A549 (cell line): ENCODE measurements around the gene SLX9. TPM values are rescaled to one million over a fixed set of nuclear protein-coding genes. Genes with fewer than 3 reads are reported as not detected.

Source experiments
- ATAC-seq, 2 experiments: fragments of 200-7000 bp in 1 of 2; fragments of >200 bp in 1 of 2; cut with Nextera tagmentation in 1 of 2; cut with Tn5 transposase in 1 of 2; 3 replicates each; pipeline versions ENCODE4 v1.8.0 to v1.9.1; 2018 to 2020; ENCODE audit warnings: mild to moderate bottlenecking in 1 of 2, moderate library complexity in 1 of 2
- CTCF ChIA-PET: fragments of 300-600 bp; sonication (Branson Sonifier 250); formaldehyde crosslinking; extraction: SDS; loops from one replicate; lab custom pipeline; 2021; ENCODE audit warnings: antibody characterized with exemption, inconsistent platforms; lab: Yijun Ruan, JAX
- POLR2A ChIA-PET: fragments of 350-600 bp; formaldehyde crosslinking; extraction: SDS; loops from one replicate; lab custom pipeline; 2021; ENCODE audit warnings: antibody characterized with exemption, inconsistent platforms; lab: Yijun Ruan, JAX
- DNase-seq, 2 experiments: peaks; one replicate each; pipeline versions ENCODE4 v3.0.0 to v3.0.0-alpha.2; 2011 to 2016; ENCODE audit warnings: low read depth in 1 of 2, low spot score in 1 of 2
- FAIRE-seq: peaks from 2 replicates; lab custom pipeline; 2011; peaks lifted over from hg19 to GRCh38; lab: Jason Lieb, UNC
- H3K27ac ChIP-seq, 2 experiments: fragments of >200 bp; sonication (Bioruptor Twin); formaldehyde crosslinking; 3 replicates each; pipeline ENCODE4 v1.5.1; 2016 to 2017
- H3K4me1 ChIP-seq: fragments of >200 bp; sonication (Bioruptor Twin); formaldehyde crosslinking; 3 replicates; pipeline ENCODE4 v1.6.1; 2016
- H3K4me2 ChIP-seq: fragments of >200 bp; sonication (Bioruptor Twin); formaldehyde crosslinking; 3 replicates; pipeline ENCODE4 v1.6.1; 2016
- H3K4me3 ChIP-seq: fragments of >200 bp; sonication (Bioruptor Twin); formaldehyde crosslinking; 3 replicates; pipeline ENCODE4 v1.5.1; 2016
- H3K9me3 ChIP-seq: fragments of >200 bp; sonication (Bioruptor Twin); formaldehyde crosslinking; 3 replicates; pipeline ENCODE4 v1.6.1; 2016
- CBX8 ChIP-seq: fragments of 200-600 bp; sonication (generic); IDR thresholded peaks from 2 replicates; pipeline ENCODE4 v1.6.1; 2016
- FOSB ChIP-seq: fragments of 250-450 bp; sonication (Bioruptor Pico); IDR thresholded peaks from 2 replicates; pipeline ENCODE4 v1.5.0; 2020; ENCODE audit warnings: mild to moderate bottlenecking, moderate library complexity
- GATA3 ChIP-seq: IDR thresholded peaks from 2 replicates; pipeline ENCODE4 v1.6.1; 2012; ENCODE audit warnings: borderline replicate concordance
- HEYL ChIP-seq: fragments of 250-450 bp; sonication (Bioruptor Pico); IDR thresholded peaks from 2 replicates; pipeline ENCODE4 v1.8.0; 2021; ENCODE audit warnings: mild to moderate bottlenecking, moderate library complexity
- HOXB13 ChIP-seq: fragments of 250-450 bp; sonication (Bioruptor Pico); IDR thresholded peaks from 2 replicates; pipeline ENCODE4 v1.5.0; 2020; ENCODE audit warnings: low read depth, mild to moderate bottlenecking, moderate library complexity
- HOXB5 ChIP-seq: fragments of 250-450 bp; sonication (Bioruptor Pico); IDR thresholded peaks from 2 replicates; pipeline ENCODE4 v1.5.0; 2020; ENCODE audit warnings: mild to moderate bottlenecking, moderate library complexity
- JUNB ChIP-seq: fragments of >200 bp; sonication (Bioruptor Twin); formaldehyde crosslinking; IDR thresholded peaks from 2 replicates; pipeline ENCODE4 v1.6.1; 2016
- MAFK ChIP-seq: fragments of 450-650 bp; IDR thresholded peaks from 2 replicates; pipeline ENCODE4 v1.6.1; 2014; ENCODE audit not compliant: partially characterized antibody
- MAZ ChIP-seq: fragments of 150-350 bp; IDR thresholded peaks from 2 replicates; pipeline ENCODE4 v1.6.1; 2014; ENCODE audit warnings: antibody characterized with exemption, low read depth, low read length, borderline replicate concordance
- MYC ChIP-seq: IDR thresholded peaks from 2 replicates; pipeline ENCODE4 v1.6.1; 2012; ENCODE audit warnings: mild to moderate bottlenecking, inconsistent platforms, low read length, improper control_type of control experiment, borderline replicate concordance
- NPAS2 ChIP-seq: fragments of 250-450 bp; sonication (Bioruptor Pico); IDR thresholded peaks from 2 replicates; pipeline ENCODE4 v1.8.0; 2022; ENCODE audit warnings: mild to moderate bottlenecking, moderate library complexity, borderline replicate concordance
- NR3C1 ChIP-seq: fragments of >200 bp; sonication (Bioruptor Twin); formaldehyde crosslinking; IDR thresholded peaks from 3 replicates; pipeline ENCODE4 v1.6.1; 2017
- POLR2AphosphoS2 ChIP-seq: conservative IDR thresholded peaks from 2 replicates; pipeline ENCODE4 v1.6.1; 2012; ENCODE audit warnings: low read length, improper control_type of control experiment, inconsistent platforms
- RAD21 ChIP-seq, 2 experiments: fragments of >200 bp in 1 of 2; sonication (Bioruptor Twin) in 1 of 2; formaldehyde crosslinking in 1 of 2; IDR thresholded peaks in 1 of 2; conservative IDR thresholded peaks in 1 of 2; 2 replicates in 1 of 2; 3 replicates in 1 of 2; pipeline ENCODE4 v1.6.1; 2012 to 2018; ENCODE audit warnings: inconsistent platforms in 1 of 2
- RCOR1 ChIP-seq: fragments of 150-350 bp; IDR thresholded peaks from 2 replicates; pipeline ENCODE4 v1.6.1; 2014; ENCODE audit warnings: antibody characterized with exemption, low read length, low read depth
- RFX5 ChIP-seq: fragments of 450-650 bp; IDR thresholded peaks from 2 replicates; pipeline ENCODE4 v1.7.1; 2014; ENCODE audit warnings: antibody characterized with exemption, mild to moderate bottlenecking, moderate library complexity
- SMC3 ChIP-seq: fragments of >200 bp; sonication (Bioruptor Twin); formaldehyde crosslinking; IDR thresholded peaks from 3 replicates; pipeline ENCODE4 v1.6.1; 2018; ENCODE audit warnings: inconsistent platforms
- SREBF2 ChIP-seq: fragments of 450-650 bp; IDR thresholded peaks from 2 replicates; pipeline ENCODE4 v1.6.1; 2014; ENCODE audit warnings: mild to moderate bottlenecking, moderate library complexity
- WGBS: methylation state at CpG from one replicate; pipeline ENCODE4 v1.1.6; 2017; ENCODE audit errors: missing lambda C conversion rate; 5-methylcytosine and 5-hydroxymethylcytosine counted together
- polyA plus RNA-seq, 4 experiments: library from polyadenylated mRNA; depleted of rRNA in 3 of 4; stranded (reverse); fragments of >200 nt; fragmentation: RNase III in 1 of 4; extraction: RNeasy Plus Mini Kit Qiagen cat#74134 plus additional on column Dnase treatment in 1 of 4; gene quantifications; 2 replicates in 3 of 4; 3 replicates in 1 of 4; pipeline ENCODE4 v1.2.3, GENCODE V29; 2011 to 2017
- TF ChIP-seq, protein P1 (sequence below): IDR thresholded peaks from 2 replicates; pipeline ENCODE4 v1.6.1; 2012
- TF ChIP-seq, protein P2 (sequence below): fragments of >200 bp; sonication (Bioruptor Twin); formaldehyde crosslinking; IDR thresholded peaks from 3 replicates; pipeline ENCODE4 v1.6.1; 2016
- TF ChIP-seq, protein P3 (sequence below): fragments of 250-450 bp; sonication (Bioruptor Pico); IDR thresholded peaks from 2 replicates; pipeline ENCODE4 v1.5.0; 2020; ENCODE audit warnings: low read depth, mild to moderate bottlenecking, moderate library complexity
- TF ChIP-seq, protein P4 (sequence below): IDR thresholded peaks from 2 replicates; pipeline ENCODE4 v1.6.1; 2012; ENCODE audit warnings: low read depth, borderline replicate concordance
- TF ChIP-seq, protein P5 (sequence below): fragments of 150-350 bp; IDR thresholded peaks from 2 replicates; pipeline ENCODE4 v1.6.1; 2014; ENCODE audit warnings: low read depth, mild to moderate bottlenecking, low read length
- TF ChIP-seq, protein P6 (sequence below): fragments of >200 bp; sonication (Bioruptor Twin); formaldehyde crosslinking; IDR thresholded peaks from 3 replicates; pipeline ENCODE4 v1.5.1; 2016

Gene SLX9
- polyA plus RNA-seq, 2 of the 4 experiments (the other 2 are of a cell fraction), result 26.9 to 40.6 TPM

DNA sequence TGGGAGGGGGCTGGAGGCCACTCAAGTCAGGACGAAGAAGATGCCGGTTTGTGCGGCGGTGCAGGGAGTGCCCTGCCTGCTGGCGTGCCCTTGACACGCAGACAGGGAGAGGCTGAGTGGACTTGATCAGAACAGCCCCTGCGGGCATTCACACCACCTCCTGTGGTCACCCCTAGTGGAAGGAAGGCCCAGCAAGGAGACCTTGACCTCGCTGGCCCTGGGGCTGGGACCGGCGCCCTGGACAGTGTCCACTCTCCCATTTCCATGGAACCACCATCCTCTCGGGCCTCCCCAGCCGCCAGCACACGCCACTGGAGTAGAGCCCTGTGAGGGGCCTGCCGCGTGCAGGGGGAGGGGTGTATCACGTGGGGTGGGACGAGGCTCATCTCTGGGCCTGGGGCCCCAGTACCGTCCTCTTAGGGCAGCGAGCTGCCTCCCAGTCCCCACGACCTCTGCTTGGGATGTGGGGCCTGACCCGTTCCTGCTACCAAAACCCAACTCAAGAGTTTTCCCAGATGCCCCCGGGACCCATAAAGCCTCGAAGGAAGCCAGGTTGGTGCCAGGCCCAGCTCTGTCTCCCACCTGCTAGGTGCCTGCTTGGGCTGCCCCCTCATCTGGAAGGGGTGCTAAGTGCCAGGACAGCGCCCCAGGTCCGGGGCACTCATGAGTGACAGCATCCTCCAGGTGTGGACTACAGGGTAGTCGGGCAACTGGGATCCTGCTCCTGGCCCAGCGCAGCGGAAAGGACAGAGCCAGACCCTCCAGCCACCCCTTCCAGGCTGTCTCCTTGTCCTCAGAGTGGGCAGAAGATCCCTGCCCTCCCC lies 62.8 kb downstream of the SLX9 start:
- ATAC-seq (no peak), FAIRE-seq (no peak), DNase-seq (no peak)
- Histone ChIP-seq H3K4me2 (no peak overlapping the region), H3K27ac (no peak overlapping the region), H3K4me3 (no peak overlapping the region), H3K9me3 (no peaks in the 10 kb centered on the region), H3K4me1 (peaks cover 5% of the 10 kb centered on the region; the same call in 2 of the 3 replicates)
- TF ChIP-seq SREBF2, result no peak
- TF ChIP-seq POLR2AphosphoS2, result no peak
- no peak for TF ChIP-seq RFX5
- no peak for TF ChIP-seq MYC
- TF ChIP-seq RCOR1, result no peak
- TF ChIP-seq, protein P1, sequence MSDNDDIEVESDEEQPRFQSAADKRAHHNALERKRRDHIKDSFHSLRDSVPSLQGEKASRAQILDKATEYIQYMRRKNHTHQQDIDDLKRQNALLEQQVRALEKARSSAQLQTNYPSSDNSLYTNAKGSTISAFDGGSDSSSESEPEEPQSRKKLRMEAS, result no peak
- TF ChIP-seq NR3C1, result no peak
- TF ChIP-seq, protein P2, sequence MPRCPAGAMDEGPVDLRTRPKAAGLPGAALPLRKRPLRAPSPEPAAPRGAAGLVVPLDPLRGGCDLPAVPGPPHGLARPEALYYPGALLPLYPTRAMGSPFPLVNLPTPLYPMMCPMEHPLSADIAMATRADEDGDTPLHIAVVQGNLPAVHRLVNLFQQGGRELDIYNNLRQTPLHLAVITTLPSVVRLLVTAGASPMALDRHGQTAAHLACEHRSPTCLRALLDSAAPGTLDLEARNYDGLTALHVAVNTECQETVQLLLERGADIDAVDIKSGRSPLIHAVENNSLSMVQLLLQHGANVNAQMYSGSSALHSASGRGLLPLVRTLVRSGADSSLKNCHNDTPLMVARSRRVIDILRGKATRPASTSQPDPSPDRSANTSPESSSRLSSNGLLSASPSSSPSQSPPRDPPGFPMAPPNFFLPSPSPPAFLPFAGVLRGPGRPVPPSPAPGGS, result no peak
- no peak for TF ChIP-seq FOSB (CRISPR knock-in tag)
- no peak for TF ChIP-seq HOXB5
- TF ChIP-seq, protein P3, sequence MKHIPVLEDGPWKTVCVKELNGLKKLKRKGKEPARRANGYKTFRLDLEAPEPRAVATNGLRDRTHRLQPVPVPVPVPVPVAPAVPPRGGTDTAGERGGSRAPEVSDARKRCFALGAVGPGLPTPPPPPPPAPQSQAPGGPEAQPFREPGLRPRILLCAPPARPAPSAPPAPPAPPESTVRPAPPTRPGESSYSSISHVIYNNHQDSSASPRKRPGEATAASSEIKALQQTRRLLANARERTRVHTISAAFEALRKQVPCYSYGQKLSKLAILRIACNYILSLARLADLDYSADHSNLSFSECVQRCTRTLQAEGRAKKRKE (CRISPR knock-in tag), result no peak
- TF ChIP-seq MAZ, result no peak
- TF ChIP-seq SMC3, result no peak
- TF ChIP-seq JUNB, result no peak
- CTCF ChIA-PET, result interaction anchor here (1.2 to 1.8 kb wide), 2 partner anchors 17 to 135 kb away, joined by 3 to 5 read pairs; no protein-coding TSS in a partner anchor
- POLR2A ChIA-PET, result no interaction called here
- 96% methylated on average over 16 of the region's 28 CpGs for WGBS

DNA sequence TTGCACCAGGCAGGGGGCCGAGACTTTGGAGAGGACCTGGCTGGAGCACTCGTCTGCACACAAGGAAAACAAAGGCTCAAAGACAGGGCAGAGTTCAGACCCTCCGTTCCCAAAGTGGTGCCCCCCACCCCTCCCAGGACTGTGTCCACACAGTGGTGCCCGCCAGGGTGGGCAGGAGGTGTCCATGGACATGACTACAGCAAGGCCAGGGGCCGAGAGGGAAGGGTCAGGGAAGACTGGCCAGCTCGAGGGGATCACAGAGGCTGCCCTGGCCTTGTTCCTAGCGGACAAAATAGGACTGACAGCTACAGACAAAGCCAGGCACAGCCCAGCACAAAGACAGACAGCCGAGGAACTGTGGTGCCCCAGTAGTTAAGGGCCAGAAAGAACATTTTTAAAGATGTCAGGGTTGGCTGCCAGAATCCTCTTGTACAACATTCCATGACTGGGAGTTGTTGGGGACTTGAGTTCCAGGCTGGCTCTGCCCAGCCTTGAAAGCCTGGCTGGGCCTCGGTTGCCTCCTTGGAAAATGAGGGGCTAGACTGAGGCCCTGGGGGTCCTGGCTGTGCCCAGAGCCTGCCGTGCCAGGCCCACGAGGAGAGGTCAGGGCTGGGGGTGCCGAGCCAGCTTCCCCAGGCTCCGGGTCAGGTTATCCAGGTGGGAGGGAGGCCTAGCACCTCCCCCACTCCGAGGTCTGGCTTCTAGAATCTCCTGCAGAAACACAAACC lies 63.7 kb downstream of the SLX9 start:
- 87% methylated on average over 9 of the region's 14 CpGs for WGBS

DNA sequence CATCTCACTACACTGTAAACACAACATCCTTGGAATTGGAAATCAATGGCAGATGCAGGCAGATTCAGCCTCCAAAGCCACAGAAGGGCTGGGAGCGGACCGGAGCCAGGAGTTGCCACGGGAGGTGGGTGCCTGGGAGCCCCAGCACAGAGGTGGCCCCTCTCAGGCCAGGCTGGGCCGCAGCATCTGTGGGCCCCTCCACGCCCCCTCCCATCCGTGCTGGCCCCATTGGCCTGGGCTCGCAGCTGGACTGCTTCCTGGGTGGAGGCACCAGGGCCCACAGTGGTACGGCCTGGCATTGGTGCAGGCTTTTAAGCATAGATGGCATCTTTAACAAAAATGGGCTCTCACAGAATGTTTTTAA lies 64.2 kb downstream of the SLX9 start:
- no peaks in the 10 kb centered on the region for H3K9me3 ChIP-seq
- POLR2A ChIA-PET, result no interaction called here
- TF ChIP-seq, protein P4, sequence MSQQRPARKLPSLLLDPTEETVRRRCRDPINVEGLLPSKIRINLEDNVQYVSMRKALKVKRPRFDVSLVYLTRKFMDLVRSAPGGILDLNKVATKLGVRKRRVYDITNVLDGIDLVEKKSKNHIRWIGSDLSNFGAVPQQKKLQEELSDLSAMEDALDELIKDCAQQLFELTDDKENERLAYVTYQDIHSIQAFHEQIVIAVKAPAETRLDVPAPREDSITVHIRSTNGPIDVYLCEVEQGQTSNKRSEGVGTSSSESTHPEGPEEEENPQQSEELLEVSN, result no peak
- TF ChIP-seq, protein P5, sequence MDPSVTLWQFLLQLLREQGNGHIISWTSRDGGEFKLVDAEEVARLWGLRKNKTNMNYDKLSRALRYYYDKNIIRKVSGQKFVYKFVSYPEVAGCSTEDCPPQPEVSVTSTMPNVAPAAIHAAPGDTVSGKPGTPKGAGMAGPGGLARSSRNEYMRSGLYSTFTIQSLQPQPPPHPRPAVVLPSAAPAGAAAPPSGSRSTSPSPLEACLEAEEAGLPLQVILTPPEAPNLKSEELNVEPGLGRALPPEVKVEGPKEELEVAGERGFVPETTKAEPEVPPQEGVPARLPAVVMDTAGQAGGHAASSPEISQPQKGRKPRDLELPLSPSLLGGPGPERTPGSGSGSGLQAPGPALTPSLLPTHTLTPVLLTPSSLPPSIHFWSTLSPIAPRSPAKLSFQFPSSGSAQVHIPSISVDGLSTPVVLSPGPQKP, result no peak
- TF ChIP-seq, protein P3 (CRISPR knock-in tag), result no peak
- TF ChIP-seq, protein P6, sequence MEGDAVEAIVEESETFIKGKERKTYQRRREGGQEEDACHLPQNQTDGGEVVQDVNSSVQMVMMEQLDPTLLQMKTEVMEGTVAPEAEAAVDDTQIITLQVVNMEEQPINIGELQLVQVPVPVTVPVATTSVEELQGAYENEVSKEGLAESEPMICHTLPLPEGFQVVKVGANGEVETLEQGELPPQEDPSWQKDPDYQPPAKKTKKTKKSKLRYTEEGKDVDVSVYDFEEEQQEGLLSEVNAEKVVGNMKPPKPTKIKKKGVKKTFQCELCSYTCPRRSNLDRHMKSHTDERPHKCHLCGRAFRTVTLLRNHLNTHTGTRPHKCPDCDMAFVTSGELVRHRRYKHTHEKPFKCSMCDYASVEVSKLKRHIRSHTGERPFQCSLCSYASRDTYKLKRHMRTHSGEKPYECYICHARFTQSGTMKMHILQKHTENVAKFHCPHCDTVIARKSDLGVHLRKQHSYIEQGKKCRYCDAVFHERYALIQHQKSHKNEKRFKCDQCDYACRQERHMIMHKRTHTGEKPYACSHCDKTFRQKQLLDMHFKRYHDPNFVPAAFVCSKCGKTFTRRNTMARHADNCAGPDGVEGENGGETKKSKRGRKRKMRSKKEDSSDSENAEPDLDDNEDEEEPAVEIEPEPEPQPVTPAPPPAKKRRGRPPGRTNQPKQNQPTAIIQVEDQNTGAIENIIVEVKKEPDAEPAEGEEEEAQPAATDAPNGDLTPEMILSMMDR, result no peak
- TF ChIP-seq HOXB13 (CRISPR knock-in tag), result no peak
- no peak for TF ChIP-seq CBX8
- no peak for TF ChIP-seq MAFK
- peaks cover 5% of the 10 kb centered on the region; the same call in 2 of the 3 replicates for H3K4me1 ChIP-seq
- WGBS, result 100% methylated on average over 2 of the region's 8 CpGs
- H3K4me2 ChIP-seq, result no peak overlapping the region
- FAIRE-seq, result no peak
- CTCF ChIA-PET, result no interaction called here
- DNase-seq, result no peak
- no peak for ATAC-seq
- no peak overlapping the region for H3K4me3 ChIP-seq
- H3K27ac ChIP-seq, result no peak overlapping the region

More for the DNA sequence above, 63.7 kb downstream of the SLX9 start:
- POLR2A ChIA-PET, result no interaction called here
- H3K4me2 ChIP-seq, result no peak overlapping the region
- TF ChIP-seq GATA3 (no peak), HEYL (CRISPR knock-in tag) (no peak), NPAS2 (CRISPR knock-in tag) (no peak), MYC (no peak), RAD21 (conservative IDR thresholded peaks at IDR 0.05 in 1 of 2, IDR thresholded peaks at IDR 0.05 in 1 of 2) (no peak)
- FAIRE-seq (no peak), ATAC-seq (no peak), DNase-seq (no peak)
- CTCF ChIA-PET, result no interaction called here
- no peak overlapping the region for H3K4me3 ChIP-seq
- no peak overlapping the region for H3K27ac ChIP-seq
- peaks cover 5% of the 10 kb centered on the region; the same call in 2 of the 3 replicates for H3K4me1 ChIP-seq
- no peaks in the 10 kb centered on the region for H3K9me3 ChIP-seq
